Neural progenitor cell (in vitro differentiated cells): Measurements from ENCODE around the gene NLRP11.

Source experiments
- CTCF ChIP-seq: fragments of 200-600 bp; sonication (generic); IDR thresholded peaks from 2 replicates; pipeline ENCODE4 v1.5.1; 2017; ENCODE audit warnings: antibody characterized with exemption, mild to moderate bottlenecking
- EZH2 ChIP-seq: fragments of 200-600 bp; sonication (generic); IDR thresholded peaks from 2 replicates; pipeline ENCODE4 v1.6.1; 2017; ENCODE audit warnings: antibody characterized with exemption, mild to moderate bottlenecking, moderate library complexity
- EZH2phosphoT487 ChIP-seq: fragments of 200-600 bp; sonication (generic); IDR thresholded peaks from 2 replicates; pipeline ENCODE4 v1.6.1; 2017; ENCODE audit warnings: antibody characterized with exemption

DNA sequence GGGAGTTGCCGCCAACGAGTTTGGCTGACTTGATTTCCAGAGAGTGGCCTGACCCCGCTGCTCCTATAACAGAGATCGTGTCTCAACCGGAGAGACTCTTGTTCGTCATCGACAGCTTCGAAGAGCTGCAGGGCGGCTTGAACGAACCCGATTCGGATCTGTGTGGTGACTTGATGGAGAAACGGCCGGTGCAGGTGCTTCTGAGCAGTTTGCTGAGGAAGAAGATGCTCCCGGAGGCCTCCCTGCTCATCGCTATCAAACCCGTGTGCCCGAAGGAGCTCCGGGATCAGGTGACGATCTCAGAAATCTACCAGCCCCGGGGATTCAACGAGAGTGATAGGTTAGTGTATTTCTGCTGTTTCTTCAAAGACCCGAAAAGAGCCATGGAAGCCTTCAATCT lies 26.2 kb upstream of the NLRP11 start:
- TF ChIP-seq CTCF (no peak), EZH2 (no peak), EZH2phosphoT487 (no peak)
